GM18868 (cell line): ENCODE results near the gene XIRP2.

Source experiments
- ATAC-seq: cut with Tn5 transposase; IDR thresholded peaks from one replicate; pipeline ENCODE4 v1.9.1; 2021; ENCODE audit warnings: mild to moderate bottlenecking, moderate library complexity; ENCODE audit not compliant: unreplicated experiment

The XIRP2 gene

GRCh38 chr2:166888180-166888579 lies at the start of gene XIRP2:
XIRP2 (plus strand) TSS chr2:166888480; CDS start chr2:166903483, 15,003 bp downstream.
- ATAC-seq: no peak

GRCh38 chr2:166841152-166841551 lies 47.1 kb upstream of the XIRP2 start:
- no peak for ATAC-seq

- no peak for ATAC-seq
Observed at GRCh38 chr2:166841679-166842078, 46.6 kb upstream of the XIRP2 start.

GRCh38 chr2:166844111-166844510 lies 44.2 kb upstream of the XIRP2 start:
- ATAC-seq: no peak

GRCh38 chr2:166862468-166863132 lies 25.7 kb upstream of the XIRP2 start:
- no peak for ATAC-seq

- no peak for ATAC-seq
Observed at GRCh38 chr2:166867874-166868514, 20.3 kb upstream of the XIRP2 start.

GRCh38 chr2:166870346-166870745 lies 17.9 kb upstream of the XIRP2 start:
- ATAC-seq: no peak

- no peak for ATAC-seq
Observed at GRCh38 chr2:166881177-166881576, 7.1 kb upstream of the XIRP2 start.

GRCh38 chr2:166882851-166883250 lies 5.4 kb upstream of the XIRP2 start:
- ATAC-seq: no peak

- no peak for ATAC-seq
Observed at GRCh38 chr2:166891727-166892126, 3.4 kb downstream of the XIRP2 start.

GRCh38 chr2:166892397-166892796 lies 4.1 kb downstream of the XIRP2 start:
- ATAC-seq: no peak

GRCh38 chr2:166895243-166895642 lies 7.0 kb downstream of the XIRP2 start:
- no peak for ATAC-seq

- ATAC-seq: no peak
Observed at GRCh38 chr2:166897666-166898065, 9.4 kb downstream of the XIRP2 start.

GRCh38 chr2:166899676-166900075 lies 11.4 kb downstream of the XIRP2 start:
- no peak for ATAC-seq

GRCh38 chr2:166900700-166901099 lies 12.4 kb downstream of the XIRP2 start:
- ATAC-seq: no peak

GRCh38 chr2:166901336-166901735 lies 13.1 kb downstream of the XIRP2 start:
- no peak for ATAC-seq

- ATAC-seq: no peak
Observed at GRCh38 chr2:166916987-166917386, 28.7 kb downstream of the XIRP2 start.

GRCh38 chr2:166917415-166917814 lies 29.1 kb downstream of the XIRP2 start:
- ATAC-seq: no peak

GRCh38 chr2:166921261-166921896 lies 33.1 kb downstream of the XIRP2 start:
- no peak for ATAC-seq

- no peak for ATAC-seq
Observed at GRCh38 chr2:166924967-166925366, 36.7 kb downstream of the XIRP2 start.

- ATAC-seq: no peak
Observed at GRCh38 chr2:166926657-166927056, 38.4 kb downstream of the XIRP2 start.

- no peak for ATAC-seq
Observed at GRCh38 chr2:166932032-166932431, 43.8 kb downstream of the XIRP2 start.
